ENCODE results near the gene MFRP.

MFRP gene

GRCh38 chr11:119341222-119342022, 5.1 kb downstream of the MFRP start:
- DNase-seq (ENCODE audit: low spot score): no peak
- in situ Hi-C loops (cut with MboI; ENCODE audit: low pct_unique_long_range_greater_than_20kb, low sequenced_read_pairs, unreplicated experiment): no loop called here
- TF ChIP-seq CTCF (IDR thresholded peaks at IDR 0.05; ENCODE audit: extremely low read depth, insufficient read depth, missing control alignments): no peak

- no peak for DNase-seq (ENCODE audit: low spot score)
- in situ Hi-C loops (cut with MboI; ENCODE audit: low pct_unique_long_range_greater_than_20kb, low sequenced_read_pairs, unreplicated experiment): no loop called here
- no peak for TF ChIP-seq CTCF (IDR thresholded peaks at IDR 0.05; ENCODE audit: extremely low read depth, insufficient read depth, missing control alignments)
Measured at GRCh38 chr11:119340335-119341221, 5.9 kb downstream of the MFRP start, which contains the start of gene C1QTNF5. C1QTNF5 (minus strand) TSS chr11:119340883; CDS start chr11:119340397, 486 bp downstream.

- in situ Hi-C loops (cut with MboI; ENCODE audit: low pct_unique_long_range_greater_than_20kb, low sequenced_read_pairs, unreplicated experiment): no loop called here
- peak; percentile 81 for TF ChIP-seq CTCF (IDR thresholded peaks at IDR 0.05; ENCODE audit: extremely low read depth, insufficient read depth, missing control alignments)
- peak; percentile 86 for DNase-seq (ENCODE audit: low spot score)
Measured at GRCh38 chr11:119339589-119340334, 6.7 kb downstream of the MFRP start.

- no peak for DNase-seq (ENCODE audit: low spot score)
- no peak for TF ChIP-seq CTCF (IDR thresholded peaks at IDR 0.05; ENCODE audit: extremely low read depth, insufficient read depth, missing control alignments)
- in situ Hi-C loops (cut with MboI; ENCODE audit: low pct_unique_long_range_greater_than_20kb, low sequenced_read_pairs, unreplicated experiment): no loop called here
Measured at GRCh38 chr11:119338965-119339588, 7.4 kb downstream of the MFRP start.

GRCh38 chr11:119338318-119338890, 8.1 kb downstream of the MFRP start:
- DNase-seq (ENCODE audit: low spot score): peak; percentile 89
- TF ChIP-seq CTCF (IDR thresholded peaks at IDR 0.05; ENCODE audit: extremely low read depth, insufficient read depth, missing control alignments): peak; percentile 77
- in situ Hi-C loops (cut with MboI; ENCODE audit: low pct_unique_long_range_greater_than_20kb, low sequenced_read_pairs, unreplicated experiment): no loop called here

Measured in GM13977 (cell line).